ACHN (cell line): ENCODE data around the gene ZBTB8B.
"Not testable (repeated sequence)": the region's sequence is repeated elsewhere in the genome, so short reads cannot be mapped to it uniquely, and the experiment has no call there.

Experiments used
- DNase-seq: peaks from one replicate; pipeline ENCODE4 v3.0.0-alpha.2; 2015
- in situ Hi-C: cut with HindIII; loops from 2 replicates; pipeline ENCODE4 v1.10.0; 2017; ENCODE audit warnings: low sequenced_read_pairs, low pct_ligation_motif_present, low pct_unique_long_range_greater_than_20kb

Gene ZBTB8B

DNA sequence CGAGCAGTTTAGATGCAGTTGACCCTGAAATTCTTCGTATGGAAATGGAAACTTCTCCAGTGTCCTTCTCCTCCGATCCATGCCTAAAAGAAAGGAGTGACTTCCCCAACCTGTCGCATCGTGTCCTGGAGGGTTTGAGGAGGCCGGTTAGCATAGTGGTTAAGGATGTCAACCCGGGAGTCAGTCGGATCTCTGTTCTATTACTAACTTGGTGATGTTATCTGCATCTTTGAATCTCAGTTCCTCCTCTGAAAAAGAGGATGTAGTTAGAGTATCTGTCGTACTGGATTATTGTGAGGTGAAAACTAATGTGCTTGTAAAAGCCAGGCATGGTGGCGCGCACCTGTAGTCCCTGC lies 684 bp downstream of the ZBTB8B start:
- DNase-seq = no peak
- in situ Hi-C loops = no loop called here

DNA sequence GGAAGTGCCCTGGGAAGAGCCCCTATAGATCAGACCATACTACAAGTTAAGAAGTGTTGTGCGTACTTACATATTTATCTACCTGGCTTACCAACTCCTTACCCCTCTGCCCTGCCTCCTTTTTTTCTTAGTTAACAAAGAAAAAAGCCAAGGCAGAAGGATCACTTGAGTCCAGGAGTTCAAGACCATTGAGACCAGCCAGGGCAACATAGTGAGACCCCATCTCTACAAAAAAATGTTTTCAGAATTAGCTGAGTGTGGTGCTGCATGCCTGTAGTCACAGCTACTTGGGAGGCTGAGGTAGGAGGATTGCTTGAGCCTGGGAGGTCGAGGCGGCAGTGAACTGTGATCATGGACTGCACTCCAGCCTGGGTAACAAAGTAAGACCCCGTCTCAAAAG lies 1.9 kb downstream of the ZBTB8B start:
- in situ Hi-C loops = no loop called here
- DNase-seq = no peak

DNA sequence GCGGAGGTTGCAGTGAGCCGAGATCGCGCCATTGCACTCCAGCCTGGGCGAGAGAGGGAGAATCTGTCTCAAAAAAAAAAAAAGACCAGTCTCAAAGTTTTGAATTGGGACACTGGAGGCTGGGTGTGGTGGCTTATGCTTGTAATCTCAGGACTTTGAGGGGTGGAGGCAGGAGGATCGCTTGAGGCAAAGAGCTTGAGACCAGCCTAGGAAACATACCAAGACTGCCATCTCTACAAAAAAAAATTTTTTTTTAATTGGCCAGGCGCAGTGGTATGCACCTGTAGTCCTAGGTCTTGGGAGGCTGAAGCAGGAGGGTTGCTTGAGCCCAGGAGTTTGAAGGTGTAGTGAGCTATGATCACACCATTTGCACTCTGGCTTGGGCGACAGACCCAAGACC lies 3.9 kb downstream of the ZBTB8B start:
- DNase-seq = no peak
- in situ Hi-C loops = no loop called here

DNA sequence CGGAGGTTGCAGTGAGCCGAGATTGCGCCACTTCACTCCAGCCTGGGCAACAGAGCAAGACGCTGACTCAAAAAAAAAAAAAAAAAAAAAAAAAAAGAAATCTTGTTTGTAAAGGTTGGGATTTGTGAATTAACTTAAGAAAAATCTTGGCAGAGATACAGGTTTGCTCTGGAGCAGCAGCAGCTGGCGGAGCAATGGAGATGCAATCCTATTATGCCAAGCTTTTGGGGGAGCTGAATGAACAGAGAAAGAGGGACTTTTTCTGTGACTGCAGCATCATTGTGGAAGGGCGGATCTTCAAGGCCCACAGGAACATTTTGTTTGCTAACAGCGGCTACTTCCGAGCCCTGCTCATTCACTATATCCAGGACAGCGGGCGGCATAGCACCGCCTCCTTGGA lies 5.6 kb downstream of the ZBTB8B start:
- DNase-seq = no peak
- in situ Hi-C loops = no loop called here

DNA sequence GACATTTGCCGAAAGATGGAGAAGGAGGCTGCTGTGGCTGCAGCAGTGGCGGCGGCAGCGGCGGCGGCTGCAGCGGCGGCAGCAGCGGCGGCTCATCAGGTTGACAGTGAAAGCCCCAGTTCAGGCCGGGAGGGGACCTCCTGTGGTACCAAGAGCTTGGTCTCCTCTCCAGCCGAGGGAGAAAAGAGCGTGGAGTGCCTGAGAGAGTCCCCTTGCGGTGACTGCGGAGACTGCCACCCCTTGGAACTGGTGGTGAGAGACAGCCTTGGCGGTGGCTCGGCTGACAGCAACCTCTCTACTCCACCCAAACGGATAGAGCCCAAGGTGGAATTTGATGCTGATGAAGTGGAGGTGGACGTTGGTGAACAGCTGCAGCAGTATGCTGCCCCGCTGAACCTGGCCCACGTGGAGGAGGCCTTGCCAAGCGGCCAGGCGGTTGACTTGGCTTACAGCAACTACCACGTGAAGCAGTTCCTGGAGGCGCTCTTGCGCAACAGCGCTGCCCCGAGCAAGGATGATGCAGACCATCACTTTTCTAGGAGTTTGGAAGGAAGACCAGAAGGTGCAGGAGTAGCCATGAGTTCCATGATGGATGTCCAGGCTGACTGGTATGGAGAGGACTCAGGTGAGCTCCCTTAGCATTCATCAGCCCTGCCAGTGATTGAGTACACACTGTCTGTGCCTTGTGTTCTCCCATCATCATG lies 6.3 kb downstream of the ZBTB8B start:
- in situ Hi-C loops = no loop called here
- no peak for DNase-seq

DNA sequence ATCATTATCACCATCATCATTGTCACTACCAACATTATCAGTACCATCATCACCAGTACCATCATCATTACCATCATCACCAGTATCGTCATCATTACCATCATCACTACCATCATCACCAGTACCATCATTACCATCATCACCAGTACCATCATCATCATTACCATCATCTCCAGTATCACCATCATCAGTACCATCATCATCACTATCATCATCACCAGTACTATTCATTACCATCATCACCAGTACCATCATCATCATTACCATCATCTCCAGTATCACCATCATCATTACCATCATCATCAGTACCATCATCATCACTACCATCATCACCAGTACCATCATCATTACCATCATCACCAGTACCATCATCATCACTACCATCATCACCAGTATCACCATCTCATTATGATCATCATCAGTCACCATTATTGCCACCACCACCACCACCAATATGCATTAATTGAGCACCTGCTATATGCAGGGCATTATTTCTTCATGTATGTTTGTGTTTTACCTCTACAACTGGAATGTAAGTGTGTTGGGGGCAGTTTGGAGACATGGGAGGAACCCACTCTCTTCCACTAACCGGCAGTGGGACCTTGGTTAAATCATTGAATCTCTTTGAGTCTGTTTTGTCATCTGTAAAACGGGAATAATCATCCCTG lies 7.0 kb downstream of the ZBTB8B start:
- in situ Hi-C loops = no loop called here
- DNase-seq = no peak

DNA sequence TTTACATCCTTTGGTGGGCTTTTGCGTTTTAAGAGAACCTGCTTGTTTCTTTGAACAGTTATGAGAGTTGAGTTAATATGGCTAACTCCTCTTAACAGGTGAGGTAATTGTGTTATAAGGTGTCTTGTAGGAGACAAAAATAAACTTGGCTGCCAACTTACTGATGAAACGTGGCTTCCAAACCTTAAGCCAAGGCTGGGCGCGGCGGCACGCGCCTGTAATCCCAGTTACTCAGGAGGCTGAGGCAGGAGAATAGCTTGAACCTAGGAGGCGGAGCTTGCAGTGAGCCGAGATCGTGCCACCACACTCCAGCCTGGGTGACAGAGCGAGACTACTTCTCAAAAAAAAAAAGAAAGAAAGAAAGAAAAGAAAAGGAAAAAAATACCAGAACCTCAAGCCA lies 8.1 kb downstream of the ZBTB8B start:
- in situ Hi-C loops, DNase-seq: not testable (repeated sequence)

DNA sequence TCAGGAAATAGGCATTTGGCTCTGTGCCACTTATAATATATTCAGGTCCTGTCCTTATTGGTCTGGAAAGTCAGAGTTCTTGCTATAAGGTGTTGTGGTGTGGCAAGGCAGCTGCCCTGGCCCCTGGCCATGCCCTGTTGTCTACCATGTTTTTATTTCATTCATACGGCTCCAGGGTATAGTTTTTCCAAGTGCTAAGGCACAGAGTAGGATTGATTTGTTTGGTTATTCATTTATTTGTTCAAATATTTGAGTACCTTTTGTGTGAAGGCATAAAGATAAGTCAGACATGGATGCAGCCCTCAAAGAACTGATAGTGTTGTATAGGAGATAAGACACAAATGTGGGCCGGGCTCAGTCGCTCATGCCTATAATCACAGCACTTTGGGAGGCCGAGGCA lies 10.1 kb downstream of the ZBTB8B start:
- in situ Hi-C loops = no loop called here
- no peak for DNase-seq

DNA sequence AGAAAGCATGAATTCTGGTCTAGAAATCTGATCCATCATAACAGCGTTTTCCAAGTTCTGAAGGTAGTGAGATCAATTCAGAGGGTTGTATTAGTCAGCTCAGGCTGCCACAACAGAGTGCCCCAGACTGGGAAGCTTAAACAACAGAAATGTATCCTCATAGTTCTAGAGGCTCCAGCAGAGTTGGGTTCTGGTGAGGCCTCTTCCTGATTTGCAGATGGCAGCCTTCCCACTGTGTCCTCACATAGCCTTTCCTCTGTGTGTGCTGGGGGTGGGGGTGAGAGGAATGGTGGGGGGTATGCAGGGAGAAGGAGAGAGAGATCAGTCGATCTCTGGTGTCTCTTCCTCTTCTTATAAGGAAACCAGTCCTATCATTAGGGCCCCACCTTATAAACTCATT lies 15.1 kb downstream of the ZBTB8B start:
- DNase-seq = no peak
- in situ Hi-C loops = no loop called here

DNA sequence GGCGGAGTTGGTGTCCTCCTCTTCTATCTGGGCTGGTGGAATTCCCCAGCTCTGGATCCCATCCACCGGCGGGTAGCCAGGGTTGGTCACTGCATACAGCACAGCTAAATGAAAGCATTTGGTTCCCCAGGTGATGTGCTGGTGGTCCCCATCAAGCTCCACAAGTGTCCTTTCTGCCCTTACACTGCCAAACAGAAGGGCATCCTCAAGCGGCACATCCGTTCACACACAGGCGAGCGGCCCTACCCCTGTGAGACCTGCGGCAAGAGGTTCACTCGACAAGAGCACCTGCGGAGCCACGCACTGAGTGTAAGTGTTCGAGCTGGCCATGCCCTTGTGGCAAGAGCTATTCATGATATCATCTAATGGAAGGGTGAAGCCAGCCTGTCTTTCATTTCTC lies 15.9 kb downstream of the ZBTB8B start:
- no peak for DNase-seq

DNA sequence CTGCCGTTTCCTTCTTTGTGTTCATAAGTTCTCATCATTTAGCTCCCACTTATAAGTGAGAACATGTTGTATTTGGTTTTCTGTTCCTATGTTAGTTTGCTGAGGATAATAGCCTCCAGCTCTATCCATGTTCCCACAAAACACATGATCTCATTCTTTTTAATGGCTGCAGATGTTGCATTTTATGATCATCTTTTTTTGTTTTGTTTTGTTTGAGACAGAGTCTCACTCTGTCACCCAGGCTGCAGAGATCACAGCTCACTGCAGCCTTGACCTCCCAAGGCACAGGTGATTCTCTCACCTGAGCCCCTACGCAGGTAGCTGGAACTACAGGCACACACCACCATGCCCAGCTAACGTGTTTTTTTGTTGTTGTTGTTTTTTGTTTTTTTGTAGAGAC lies 16.9 kb downstream of the ZBTB8B start:
- DNase-seq, in situ Hi-C loops: not testable (repeated sequence)

More for the DNA sequence above, 15.9 kb downstream of the ZBTB8B start:
- in situ Hi-C loops = no loop called here

DNA sequence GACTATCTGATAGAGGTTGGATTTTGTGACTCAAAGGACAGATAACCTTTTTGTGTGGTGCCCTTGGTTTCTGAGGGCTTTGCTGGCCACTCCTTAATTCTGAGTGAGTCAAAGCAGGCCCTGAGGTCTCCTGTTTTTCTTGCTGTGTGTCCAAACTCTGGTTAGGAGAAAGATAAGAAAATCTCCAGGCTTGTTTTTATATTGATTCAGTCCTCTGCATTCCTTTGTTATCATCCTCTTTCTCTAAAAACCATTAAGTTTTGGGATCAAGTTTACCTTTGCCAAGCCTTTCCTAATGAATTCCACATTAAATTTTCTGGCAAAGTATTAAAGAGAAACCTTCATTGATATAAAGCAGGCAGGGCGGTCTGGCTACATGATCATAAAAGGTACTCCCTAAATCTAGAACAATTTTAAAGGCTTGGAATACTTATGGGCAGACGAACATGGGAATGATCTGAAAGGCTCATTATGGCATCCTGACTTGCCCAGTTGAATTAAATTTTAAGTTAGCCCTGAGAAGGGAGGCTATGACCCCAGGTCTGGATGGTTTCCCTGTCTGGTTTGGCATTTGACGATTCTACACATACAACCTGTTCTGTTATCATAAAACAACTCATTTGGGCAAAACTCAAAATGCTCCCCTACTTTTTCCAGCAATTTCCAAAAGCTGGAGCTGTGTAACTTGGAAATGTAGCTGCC lies 20.8 kb downstream of the ZBTB8B start:
- no peak for DNase-seq

DNA sequence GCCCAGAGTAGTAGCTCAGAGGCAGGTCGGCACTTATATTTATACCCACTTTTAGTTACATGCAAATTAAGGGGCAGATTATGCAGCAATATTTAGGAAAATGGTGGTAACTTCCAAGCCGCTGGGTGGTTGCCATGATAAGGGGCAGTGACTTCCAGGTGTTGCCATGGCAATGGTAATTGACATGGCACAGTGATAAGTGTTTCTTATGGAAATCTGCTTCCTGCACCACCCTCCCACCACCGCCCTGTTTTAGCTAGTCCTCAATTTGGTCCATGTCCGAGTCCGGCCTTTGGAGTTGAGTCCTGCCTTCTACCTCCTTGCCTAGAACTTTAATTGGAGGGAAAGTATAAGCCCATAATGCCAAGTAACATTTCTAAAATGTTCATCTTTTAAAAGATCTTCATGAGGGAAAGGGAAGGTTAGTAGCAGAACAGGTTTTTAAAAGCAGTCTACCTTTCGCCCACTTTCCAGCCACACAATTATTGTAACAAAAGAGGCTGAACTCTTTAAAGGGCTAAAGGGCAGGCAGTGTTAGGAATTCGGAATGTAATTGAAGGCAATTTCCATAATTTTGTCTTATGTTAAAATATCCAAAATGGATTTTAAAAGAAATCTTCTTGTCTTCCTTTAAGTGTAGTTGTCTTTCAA lies 21.7 kb downstream of the ZBTB8B start:
- in situ Hi-C loops = no loop called here
- no peak for DNase-seq

More for the DNA sequence above, 20.8 kb downstream of the ZBTB8B start:
- in situ Hi-C loops = no loop called here

DNA sequence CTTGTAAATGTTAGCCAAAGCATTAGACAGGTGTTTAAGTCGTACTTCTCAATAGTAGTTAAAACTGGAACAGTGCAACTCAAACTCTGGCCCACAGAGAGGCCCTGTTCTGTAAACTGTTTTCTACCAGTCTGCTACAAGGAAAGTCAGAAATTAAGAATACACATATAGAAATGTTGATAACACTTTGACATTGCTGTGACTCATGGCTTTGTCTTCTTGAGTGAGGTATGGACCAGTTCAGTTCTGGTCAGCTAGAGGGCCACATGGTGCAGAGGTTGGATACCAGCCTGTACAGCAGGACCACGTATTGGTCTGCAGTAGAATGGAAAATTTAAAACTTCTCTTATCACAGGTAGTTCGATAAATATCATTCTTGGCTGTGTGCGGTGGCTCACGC lies 22.3 kb downstream of the ZBTB8B start:
- no peak for DNase-seq
- in situ Hi-C loops = no loop called here

DNA sequence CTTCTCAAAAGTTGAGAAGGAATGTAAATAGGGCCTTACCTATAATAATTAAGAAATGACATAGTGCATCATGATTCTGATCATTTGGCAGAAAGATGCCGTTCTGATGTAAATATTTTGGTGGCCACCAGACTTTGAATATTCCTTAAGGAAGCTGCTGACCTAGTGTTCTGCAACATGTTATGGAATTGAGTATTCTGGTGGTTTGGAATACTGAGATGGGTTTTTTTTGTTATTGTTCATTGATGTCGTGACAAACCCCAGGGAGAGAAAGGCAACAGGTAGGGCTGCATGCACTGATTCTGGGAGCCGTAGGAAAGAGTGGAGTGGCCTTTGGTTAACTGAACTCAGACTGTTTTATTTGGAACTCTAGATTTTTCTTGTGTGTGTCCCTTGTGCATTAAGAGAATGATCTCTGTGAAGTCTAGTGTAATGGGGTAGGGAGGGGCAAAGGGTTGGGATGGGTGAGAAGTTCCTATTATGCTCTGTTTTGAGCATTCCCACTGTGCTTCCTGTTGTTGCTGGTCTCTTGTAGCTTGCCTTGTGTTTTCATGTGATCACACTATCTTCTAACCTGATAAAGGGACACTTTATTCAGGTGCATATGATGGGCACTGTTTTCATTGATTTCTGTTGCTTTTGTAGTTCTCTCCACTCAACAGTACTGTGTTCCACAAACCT lies 25.0 kb downstream of the ZBTB8B start:
- in situ Hi-C loops = no loop called here
- no peak for DNase-seq

DNA sequence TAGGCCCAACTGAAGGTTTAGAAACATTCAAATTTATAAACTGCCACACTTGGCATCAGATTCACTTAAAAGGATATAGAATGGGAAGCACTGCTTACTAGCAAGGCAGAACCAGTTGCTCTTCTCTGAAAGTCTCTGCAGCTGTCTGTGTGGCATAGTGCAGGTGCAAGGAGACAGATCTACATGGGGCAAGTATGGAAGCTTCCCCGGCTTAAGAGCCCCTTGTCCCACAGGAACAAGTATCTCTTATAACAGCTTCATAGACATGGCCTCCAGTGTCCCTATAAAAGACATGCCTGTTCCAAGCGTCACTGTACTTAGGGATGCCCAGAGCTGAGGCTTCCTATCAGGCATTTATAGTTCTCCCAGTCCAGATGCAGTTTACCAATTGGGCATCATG lies 26.5 kb downstream of the ZBTB8B start:
- no peak for DNase-seq
- in situ Hi-C loops = no loop called here

DNA sequence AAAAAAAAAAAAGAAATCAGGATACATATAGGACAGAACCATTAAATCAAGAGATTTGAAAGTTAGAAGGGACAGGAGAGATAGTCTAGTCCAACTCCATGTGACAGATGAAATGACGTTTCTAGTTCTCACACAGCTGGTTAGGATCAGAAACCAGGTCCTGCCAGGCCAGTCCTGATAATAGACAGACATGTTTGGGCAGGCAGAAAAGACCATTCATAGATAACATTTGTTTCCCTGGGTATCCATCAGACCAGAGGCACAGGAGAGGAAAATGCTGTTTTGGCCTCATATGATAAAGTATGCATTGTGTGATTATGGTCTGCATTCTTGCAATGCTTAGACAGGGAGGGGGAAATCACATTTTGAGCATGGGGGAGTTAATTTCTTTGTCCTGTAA lies 29.3 kb downstream of the ZBTB8B start:
- in situ Hi-C loops = no loop called here
- no peak for DNase-seq

DNA sequence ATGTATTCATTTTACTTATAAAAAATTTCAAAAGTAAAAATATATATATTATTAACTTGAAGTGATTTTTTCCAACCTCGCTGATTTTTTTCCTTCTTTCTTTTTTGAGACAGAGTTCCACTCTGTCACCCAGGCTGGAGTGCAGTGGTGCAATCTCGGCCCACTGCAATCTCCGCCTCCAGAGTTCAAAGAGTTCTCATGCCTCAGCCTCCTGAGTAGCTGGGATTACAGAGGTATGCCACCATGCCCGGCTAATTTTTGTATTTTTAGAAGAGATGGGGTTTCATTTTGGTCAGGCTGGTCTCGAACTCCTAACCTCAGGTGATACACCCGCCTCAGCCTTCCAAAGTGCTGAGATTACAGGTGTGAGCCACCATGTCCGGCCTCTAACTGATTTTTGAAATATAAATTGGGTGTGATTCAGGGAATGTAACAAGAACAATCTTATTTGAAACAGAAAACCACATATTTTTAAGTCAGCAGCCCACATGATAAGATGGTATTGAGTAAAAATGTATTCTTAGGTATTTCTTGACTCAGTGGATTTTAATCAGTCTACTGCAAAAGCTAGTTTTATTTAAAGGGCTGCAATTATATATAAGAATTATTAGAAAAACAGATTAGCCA lies 30.0 kb downstream of the ZBTB8B start:
- DNase-seq = no peak
- in situ Hi-C loops = no loop called here
